SK-N-SH (cell line): ENCODE measurements around the gene SOX2. TPM values are rescaled to one million over a fixed set of nuclear protein-coding genes. Genes with fewer than 3 reads are reported as not detected.

Experiments used
- CTCF ChIA-PET: fragments of 300-600, 350-600 bp; formaldehyde crosslinking; extraction: SDS; loops from one replicate; lab custom pipeline; 2021; lab: Yijun Ruan, JAX
- POLR2A ChIA-PET: fragments of 350-600 bp; sonication (Branson Sonifier 250); formaldehyde crosslinking; extraction: SDS; loops from one replicate; lab custom pipeline; 2020; ENCODE audit warnings: antibody characterized with exemption, inconsistent platforms; lab: Yijun Ruan, JAX
- DNase-seq: peaks from one replicate; pipeline ENCODE4 v3.0.0; 2012
- H2AFZ ChIP-seq: fragments of 200-600 bp; sonication (generic); 2 replicates; pipeline ENCODE4 v1.8.1; 2016; ENCODE audit warnings: antibody characterized with exemption, mild to moderate bottlenecking, low read depth
- H3F3A ChIP-seq: fragments of 200-600 bp; sonication (generic); replicated peaks from 2 replicates; pipeline ENCODE3; 2016; ENCODE audit warnings: antibody characterized with exemption, mild to moderate bottlenecking; ENCODE audit not compliant: insufficient read depth
- H3K27ac ChIP-seq, 2 experiments: fragments of 200-500 bp in 1 of 2; fragments of 200-600 bp in 1 of 2; sonication (Bioruptor generic) in 1 of 2; sonication (generic), shearing (Covaris generic) in 1 of 2; 2 replicates each; pipeline versions ENCODE4 v1.5.1 to v1.6.1; 2014 to 2016; ENCODE audit warnings: low read depth in 2 of 2, inconsistent platforms in 1 of 2, low read length in 1 of 2, mild to moderate bottlenecking in 1 of 2, mixed read lengths in 1 of 2
- H3K27me3 ChIP-seq: fragments of 200-600 bp; sonication (generic), shearing (Covaris generic); 2 replicates; pipeline ENCODE4 v1.6.1; 2016; ENCODE audit warnings: mixed run types; ENCODE audit not compliant: insufficient read depth
- H3K36me3 ChIP-seq, 2 experiments: fragments of 200-500 bp in 1 of 2; fragments of 200-600 bp in 1 of 2; sonication (Bioruptor generic) in 1 of 2; sonication (generic) in 1 of 2; replicated peaks in 1 of 2; 2 replicates each; pipeline versions ENCODE3 to v1.5.1; 2014 to 2016; ENCODE audit warnings: low read length in 1 of 2, mild to moderate bottlenecking in 1 of 2; ENCODE audit not compliant: insufficient read depth in 2 of 2, control insufficient read depth in 1 of 2
- H3K4me1 ChIP-seq, 2 experiments: fragments of 200-500 bp in 1 of 2; fragments of 200-600 bp in 1 of 2; sonication (Bioruptor generic) in 1 of 2; sonication (generic), shearing (Covaris generic) in 1 of 2; 2 replicates each; pipeline versions ENCODE4 v1.5.1 to v1.6.1; 2014 to 2016; ENCODE audit warnings: low read depth in 1 of 2, low read length in 1 of 2, mixed run types in 1 of 2; ENCODE audit not compliant: insufficient read depth in 2 of 2, control insufficient read depth in 1 of 2
- H3K4me2 ChIP-seq: fragments of 200-600 bp; sonication (generic), shearing (Covaris generic); 2 replicates; pipeline ENCODE4 v1.6.1; 2017; ENCODE audit warnings: mixed run types
- H3K4me3 ChIP-seq, 2 experiments: fragments of 200-500 bp in 1 of 2; fragments of 200-600 bp in 1 of 2; sonication (Bioruptor generic) in 1 of 2; sonication (generic), shearing (Covaris generic) in 1 of 2; 2 replicates each; pipeline versions ENCODE4 v1.5.1 to v1.8.1; 2014 to 2016; ENCODE audit warnings: low read depth in 2 of 2, inconsistent platforms in 1 of 2, low read length in 1 of 2, mild to moderate bottlenecking in 1 of 2, mixed read lengths in 1 of 2, moderate library complexity in 1 of 2
- H3K79me2 ChIP-seq: fragments of 200-600 bp; sonication (generic); 2 replicates; pipeline ENCODE4 v1.8.1; 2017; ENCODE audit warnings: mild to moderate bottlenecking; ENCODE audit not compliant: insufficient read depth
- H3K9ac ChIP-seq: fragments of 200-600 bp; sonication (generic); 2 replicates; pipeline ENCODE4 v1.6.1; 2017; ENCODE audit warnings: mixed run types
- H3K9me2 ChIP-seq: fragments of 200-600 bp; sonication (generic); 2 replicates; pipeline ENCODE4 v1.6.1; 2017; ENCODE audit warnings: mixed run types
- H3K9me3 ChIP-seq: fragments of 200-600 bp; sonication (generic); 2 replicates; pipeline ENCODE4 v1.6.1; 2017; ENCODE audit warnings: mixed run types, mild to moderate bottlenecking, moderate library complexity
- H4K20me1 ChIP-seq: fragments of 200-600 bp; sonication (generic); 2 replicates; pipeline ENCODE4 v1.6.1; 2017; ENCODE audit warnings: mild to moderate bottlenecking, mixed run types; ENCODE audit not compliant: insufficient read depth
- CTCF ChIP-seq: fragments of 200-600 bp; sonication (generic); IDR thresholded peaks from 2 replicates; pipeline ENCODE4 v1.6.1; 2017; ENCODE audit warnings: antibody characterized with exemption, mild to moderate bottlenecking, moderate library complexity
- ELF1 ChIP-seq: IDR thresholded peaks from 2 replicates; pipeline ENCODE4 v1.4.0; 2012
- FOSL2 ChIP-seq: IDR thresholded peaks from 2 replicates; pipeline ENCODE4 v1.4.0; 2012; ENCODE audit warnings: low read depth, mild to moderate bottlenecking, moderate library complexity, borderline replicate concordance
- FOXJ3 ChIP-seq: sonication (generic); formaldehyde crosslinking; IDR thresholded peaks from 2 replicates; pipeline ENCODE4 v1.5.1; 2020; ENCODE audit warnings: mild to moderate bottlenecking, missing genetic modification reagents
- MEF2A ChIP-seq: IDR thresholded peaks from 2 replicates; pipeline ENCODE4 v1.4.0; 2012; ENCODE audit warnings: low read depth, borderline replicate concordance
- PBX3 ChIP-seq: IDR thresholded peaks from 2 replicates; pipeline ENCODE4; 2012
- POLR2AphosphoS5 ChIP-seq: IDR thresholded peaks from 2 replicates; pipeline ENCODE4 v1.6.1; 2012; ENCODE audit warnings: low read depth, low read length
- RFX5 ChIP-seq: IDR thresholded peaks from 2 replicates; pipeline ENCODE4 v1.6.1; 2012; ENCODE audit warnings: mild to moderate bottlenecking, improper control_type of control experiment, low read length
- RXRA ChIP-seq: IDR thresholded peaks from 2 replicates; pipeline ENCODE4 v1.4.0; 2012; ENCODE audit warnings: low read depth, mild to moderate bottlenecking, borderline replicate concordance
- TAF1 ChIP-seq: IDR thresholded peaks from 2 replicates; pipeline ENCODE4 v1.6.1; 2012; ENCODE audit warnings: low read depth, mild to moderate bottlenecking, low read length, moderate library complexity, borderline replicate concordance
- TCF12 ChIP-seq: IDR thresholded peaks from 2 replicates; pipeline ENCODE4 v1.4.0; 2012
- TEAD4 ChIP-seq: IDR thresholded peaks from 2 replicates; pipeline ENCODE4 v1.4.0; 2012; ENCODE audit warnings: mild to moderate bottlenecking, borderline replicate concordance; ENCODE audit not compliant: insufficient read depth
- USF2 ChIP-seq: fragments of 150-350 bp; IDR thresholded peaks from 2 replicates; pipeline ENCODE4 v1.6.1; 2017; ENCODE audit warnings: antibody characterized with exemption, low read length, low read depth, borderline replicate concordance
- WGBS: methylation state at CpG from one replicate; pipeline ENCODE4 v1.1.6; 2017; ENCODE audit warnings: low lambda C conversion rate; 5-methylcytosine and 5-hydroxymethylcytosine counted together
- polyA plus RNA-seq, 3 experiments: library from polyadenylated mRNA; depleted of rRNA; stranded (reverse); fragments of >200 nt; gene quantifications; 2 replicates each; pipeline ENCODE4 v1.2.3, GENCODE V29; 2012
- TF ChIP-seq, protein P1 (sequence below): IDR thresholded peaks from 2 replicates; pipeline ENCODE4 v1.4.0; 2012; ENCODE audit warnings: low read depth, borderline replicate concordance
- TF ChIP-seq, protein P2 (sequence below): IDR thresholded peaks from 2 replicates; pipeline ENCODE4 v1.4.0; 2012; ENCODE audit warnings: low read depth, borderline replicate concordance
- TF ChIP-seq, protein P3 (sequence below): fragments of 150-350 bp; IDR thresholded peaks from 2 replicates; pipeline ENCODE4 v1.6.1; 2016; ENCODE audit warnings: mild to moderate bottlenecking, low read depth, low read length

The SOX2 gene
- polyA plus RNA-seq, 1 of the 3 experiments (the other 2 are of a cell fraction) = 0.13 TPM

- Histone ChIP-seq H2AFZ (no peak overlapping the region), H3K79me2 (no peaks in the 10 kb centered on the region)
- TF ChIP-seq TAF1 (no peak), RFX5 (no peak), MEF2A (no peak), ELF1 (no peak)
- TF ChIP-seq, protein P1, sequence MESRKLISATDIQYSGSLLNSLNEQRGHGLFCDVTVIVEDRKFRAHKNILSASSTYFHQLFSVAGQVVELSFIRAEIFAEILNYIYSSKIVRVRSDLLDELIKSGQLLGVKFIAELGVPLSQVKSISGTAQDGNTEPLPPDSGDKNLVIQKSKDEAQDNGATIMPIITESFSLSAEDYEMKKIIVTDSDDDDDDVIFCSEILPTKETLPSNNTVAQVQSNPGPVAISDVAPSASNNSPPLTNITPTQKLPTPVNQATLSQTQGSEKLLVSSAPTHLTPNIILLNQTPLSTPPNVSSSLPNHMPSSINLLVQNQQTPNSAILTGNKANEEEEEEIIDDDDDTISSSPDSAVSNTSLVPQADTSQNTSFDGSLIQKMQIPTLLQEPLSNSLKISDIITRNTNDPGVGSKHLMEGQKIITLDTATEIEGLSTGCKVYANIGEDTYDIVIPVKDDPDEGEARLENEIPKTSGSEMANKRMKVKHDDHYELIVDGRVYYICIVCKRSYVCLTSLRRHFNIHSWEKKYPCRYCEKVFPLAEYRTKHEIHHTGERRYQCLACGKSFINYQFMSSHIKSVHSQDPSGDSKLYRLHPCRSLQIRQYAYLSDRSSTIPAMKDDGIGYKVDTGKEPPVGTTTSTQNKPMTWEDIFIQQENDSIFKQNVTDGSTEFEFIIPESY = no peak
- TF ChIP-seq, all 33 proteins: peak for 0
- Histone ChIP-seq H3K27me3 (no peaks in the 10 kb centered on the region), H3K36me3 (no peaks in the 10 kb centered on the region), H3K9me3 (no peaks in the 10 kb centered on the region), H3K4me1 (peaks cover 0 to 3% of the 10 kb centered on the region in 2 experiments; a peak in 2 of 4 replicates), H3K4me2 (no peak overlapping the region), H4K20me1 (no peaks in the 10 kb centered on the region), H3K4me3 (no peak overlapping the region), H3K9me2 (no peaks in the 10 kb centered on the region), H3K9ac (no peak overlapping the region), H3F3A (no peaks in the 10 kb centered on the region), H3K27ac (no peak overlapping the region)
- ChIA-PET POLR2A (no interaction called here), CTCF (interaction anchor here (0.6 to 1.1 kb wide), 2 partner anchors 16 to 1251 kb away, joined by 3 to 4 read pairs; no protein-coding TSS in a partner anchor)
- DNase-seq = no peak
- 88% methylated on average over 23 of the region's 24 CpGs for WGBS
These were observed 15.8 kb downstream of the SOX2 start for GRCh38 chr3:181727341-181728032.

DNA sequence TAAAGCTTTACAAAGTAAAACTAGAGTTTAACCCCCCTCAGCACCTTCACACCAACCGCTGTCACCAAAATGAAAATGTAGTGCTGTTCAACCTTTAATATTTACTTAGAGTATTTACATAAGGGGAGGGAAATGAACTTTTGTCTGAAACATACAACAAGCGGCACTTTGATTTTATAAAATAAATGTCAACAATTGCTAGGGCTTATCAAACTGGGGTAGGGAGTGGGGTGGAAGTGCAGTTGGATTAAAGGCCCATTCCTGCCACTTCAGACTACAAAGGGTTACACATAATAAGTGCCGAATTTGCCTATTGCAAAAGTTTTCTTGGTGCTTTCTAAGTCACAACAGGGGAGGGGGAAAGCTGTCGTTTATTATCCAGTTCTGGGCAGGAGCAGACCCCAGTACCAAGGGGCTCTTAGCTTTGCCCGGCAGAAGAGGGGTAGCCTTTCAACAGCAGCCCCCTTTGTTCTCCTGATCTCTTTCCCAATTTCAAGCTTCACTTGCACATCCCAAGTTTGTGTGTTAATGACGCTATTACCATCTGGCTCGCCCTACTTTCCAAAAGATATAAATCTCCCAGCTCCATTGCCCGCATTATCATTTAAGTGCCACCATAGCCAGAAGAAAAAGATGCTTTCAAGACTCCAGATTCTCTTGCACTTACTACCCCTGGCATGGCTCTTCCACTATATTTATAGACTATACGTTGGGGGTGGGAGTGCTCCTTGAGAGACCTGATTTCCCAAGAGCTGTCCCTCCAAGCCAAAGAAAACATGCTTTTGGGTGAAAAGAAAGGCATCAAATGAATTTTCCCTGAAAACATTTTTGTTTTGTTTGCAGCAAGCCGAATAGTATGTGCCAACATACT is 17.0 kb downstream of the SOX2 start:
- CTCF ChIA-PET = interaction anchor here (0.5 to 1.8 kb wide), 5 partner anchors 14 to 518 kb away, joined by 3 to 4 read pairs (median 3); no protein-coding TSS in a partner anchor
- no peaks in the 10 kb centered on the region for H3K9me2 ChIP-seq
- 48% methylated on average over 10 of the region's 10 CpGs for WGBS
- no peak overlapping the region for H2AFZ ChIP-seq
- H3K4me3 ChIP-seq = no peak overlapping the region
- no peak overlapping the region for H3K4me2 ChIP-seq
- no peaks in the 10 kb centered on the region for H3K79me2 ChIP-seq
- POLR2A ChIA-PET = no interaction called here
- DNase-seq = no peak
- no peaks in the 10 kb centered on the region for H3K27me3 ChIP-seq
- no peak overlapping the region for H3K27ac ChIP-seq
- peaks cover 0 to 3% of the 10 kb centered on the region in 2 experiments; a peak in 2 of 4 replicates for H3K4me1 ChIP-seq
- no peaks in the 10 kb centered on the region for H3K9me3 ChIP-seq
- H4K20me1 ChIP-seq = no peaks in the 10 kb centered on the region
- H3K36me3 ChIP-seq = no peaks in the 10 kb centered on the region
- H3F3A ChIP-seq = no peaks in the 10 kb centered on the region
- no peak overlapping the region for H3K9ac ChIP-seq
- TF ChIP-seq TCF12 = no peak
- TF ChIP-seq, protein P2, sequence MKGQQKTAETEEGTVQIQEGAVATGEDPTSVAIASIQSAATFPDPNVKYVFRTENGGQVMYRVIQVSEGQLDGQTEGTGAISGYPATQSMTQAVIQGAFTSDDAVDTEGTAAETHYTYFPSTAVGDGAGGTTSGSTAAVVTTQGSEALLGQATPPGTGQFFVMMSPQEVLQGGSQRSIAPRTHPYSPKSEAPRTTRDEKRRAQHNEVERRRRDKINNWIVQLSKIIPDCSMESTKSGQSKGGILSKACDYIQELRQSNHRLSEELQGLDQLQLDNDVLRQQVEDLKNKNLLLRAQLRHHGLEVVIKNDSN = no peak
- TF ChIP-seq, protein P3, sequence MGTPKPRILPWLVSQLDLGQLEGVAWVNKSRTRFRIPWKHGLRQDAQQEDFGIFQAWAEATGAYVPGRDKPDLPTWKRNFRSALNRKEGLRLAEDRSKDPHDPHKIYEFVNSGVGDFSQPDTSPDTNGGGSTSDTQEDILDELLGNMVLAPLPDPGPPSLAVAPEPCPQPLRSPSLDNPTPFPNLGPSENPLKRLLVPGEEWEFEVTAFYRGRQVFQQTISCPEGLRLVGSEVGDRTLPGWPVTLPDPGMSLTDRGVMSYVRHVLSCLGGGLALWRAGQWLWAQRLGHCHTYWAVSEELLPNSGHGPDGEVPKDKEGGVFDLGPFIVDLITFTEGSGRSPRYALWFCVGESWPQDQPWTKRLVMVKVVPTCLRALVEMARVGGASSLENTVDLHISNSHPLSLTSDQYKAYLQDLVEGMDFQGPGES = no peak
- no peak for TF ChIP-seq RXRA
- TF ChIP-seq ELF1 = no peak
- TF ChIP-seq POLR2AphosphoS5 = no peak
- TF ChIP-seq TAF1 = no peak
- TF ChIP-seq CTCF = no peak
- TF ChIP-seq FOSL2 = no peak
- no peak for TF ChIP-seq USF2
- TF ChIP-seq MEF2A = no peak
- no peak for TF ChIP-seq FOXJ3
- no peak for TF ChIP-seq TEAD4
- TF ChIP-seq PBX3 = no peak
